ENCODE measurements around the gene PTPRN2.

The PTPRN2 gene

GRCh38 chr7:157975401-157976372 is 611.9 kb downstream of the PTPRN2 start:
- H3K79me2 ChIP-seq = no peaks in the 10 kb centered on the region
- no peak overlapping the region for H3K4me3 ChIP-seq (ENCODE audit: low read depth, low read length)
- no peaks in the 10 kb centered on the region for H3K9me3 ChIP-seq (ENCODE audit: control insufficient read depth, low read length)
- H3K27ac ChIP-seq = no peak overlapping the region
- H3K36me3 ChIP-seq (ENCODE audit: control insufficient read depth, insufficient read depth, low read length) = no peaks in the 10 kb centered on the region
- no peak overlapping the region for H3K4me2 ChIP-seq (ENCODE audit: low read length)
- no peak overlapping the region for H3K9ac ChIP-seq
- no peaks in the 10 kb centered on the region for H3K27me3 ChIP-seq (ENCODE audit: control insufficient read depth, insufficient read depth, low read length)
- TF ChIP-seq CTCF (IDR thresholded peaks at IDR 0.05) = no peak
- H2AFZ ChIP-seq = no peak overlapping the region
- no peaks in the 10 kb centered on the region for H3K4me1 ChIP-seq

- no peaks in the 10 kb centered on the region for H3K9me3 ChIP-seq (ENCODE audit: control insufficient read depth, low read length)
- no peak for TF ChIP-seq CTCF (IDR thresholded peaks at IDR 0.05)
- no peaks in the 10 kb centered on the region for H3K36me3 ChIP-seq (ENCODE audit: control insufficient read depth, insufficient read depth, low read length)
- no peaks in the 10 kb centered on the region for H3K27me3 ChIP-seq (ENCODE audit: control insufficient read depth, insufficient read depth, low read length)
- no peak overlapping the region for H2AFZ ChIP-seq
- no peak overlapping the region for H3K9ac ChIP-seq
- no peaks in the 10 kb centered on the region for H3K4me1 ChIP-seq
- no peak overlapping the region for H3K4me3 ChIP-seq (ENCODE audit: low read depth, low read length)
- H3K4me2 ChIP-seq (ENCODE audit: low read length) = no peak overlapping the region
- H3K79me2 ChIP-seq = no peaks in the 10 kb centered on the region
- H3K27ac ChIP-seq = no peak overlapping the region
Measured at GRCh38 chr7:157974678-157975230, 612.9 kb downstream of the PTPRN2 start.

- Histone ChIP-seq H3K4me2 (ENCODE audit: low read length) (no peak overlapping the region), H3K36me3 (ENCODE audit: control insufficient read depth, insufficient read depth, low read length) (no peaks in the 10 kb centered on the region), H3K27ac (no peak overlapping the region), H3K4me3 (ENCODE audit: low read depth, low read length) (no peak overlapping the region), H3K9ac (no peak overlapping the region), H2AFZ (no peak overlapping the region), H3K4me1 (no peaks in the 10 kb centered on the region), H3K27me3 (ENCODE audit: control insufficient read depth, insufficient read depth, low read length) (no peaks in the 10 kb centered on the region), H3K9me3 (ENCODE audit: control insufficient read depth, low read length) (no peaks in the 10 kb centered on the region), H3K79me2 (no peaks in the 10 kb centered on the region)
- no peak for TF ChIP-seq CTCF (IDR thresholded peaks at IDR 0.05)
Measured at GRCh38 chr7:157973971-157974677, 613.5 kb downstream of the PTPRN2 start.

GRCh38 chr7:157972914-157973313 is 614.7 kb downstream of the PTPRN2 start:
- Histone ChIP-seq H3K9me3 (ENCODE audit: control insufficient read depth, low read length) (no peaks in the 10 kb centered on the region), H3K36me3 (ENCODE audit: control insufficient read depth, insufficient read depth, low read length) (no peaks in the 10 kb centered on the region), H3K27me3 (ENCODE audit: control insufficient read depth, insufficient read depth, low read length) (no peaks in the 10 kb centered on the region), H2AFZ (no peak overlapping the region), H3K4me1 (no peaks in the 10 kb centered on the region), H3K9ac (no peak overlapping the region), H3K79me2 (no peaks in the 10 kb centered on the region), H3K4me2 (ENCODE audit: low read length) (no peak overlapping the region), H3K27ac (no peak overlapping the region), H3K4me3 (ENCODE audit: low read depth, low read length) (no peak overlapping the region)
- no peak for TF ChIP-seq CTCF (IDR thresholded peaks at IDR 0.05)

All from parathyroid adenoma (tissue), 2 donors.